HepG2 (cell line): Measurements from ENCODE around the gene SLC7A8. TPM values are rescaled to one million over a fixed set of nuclear protein-coding genes. Genes with fewer than 3 reads are reported as not detected.

Source experiments
- BORCS8-MEF2B ChIP-seq: sonication (generic); formaldehyde crosslinking; IDR thresholded peaks from 2 replicates; pipeline ENCODE4 v1.8.0; 2022; ENCODE audit warnings: mild to moderate bottlenecking, missing genetic modification reagents
- EED ChIP-seq: sonication (generic); formaldehyde crosslinking; IDR thresholded peaks from 2 replicates; pipeline ENCODE4 v1.5.0; 2020; ENCODE audit warnings: mild to moderate bottlenecking, missing genetic modification reagents
- FOXK1 ChIP-seq: sonication (generic); formaldehyde crosslinking; IDR thresholded peaks from 2 replicates; pipeline ENCODE4 v1.4.0; 2020; ENCODE audit warnings: low read depth, missing genetic modification reagents, borderline replicate concordance
- IKZF5 ChIP-seq: IDR thresholded peaks from 2 replicates; pipeline ENCODE4 v1.6.1; 2018; ENCODE audit warnings: missing genetic modification reagents, mild to moderate bottlenecking, missing compliant biosample characterization
- MLXIP ChIP-seq: sonication (generic); formaldehyde crosslinking; IDR thresholded peaks from 2 replicates; pipeline ENCODE4 v1.9.0; 2021; ENCODE audit warnings: missing genetic modification reagents, borderline replicate concordance
- MYC ChIP-seq: sonication (generic); formaldehyde crosslinking; IDR thresholded peaks from 2 replicates; pipeline ENCODE4 v1.9.0; 2021; ENCODE audit warnings: missing genetic modification reagents, borderline replicate concordance
- RAD21 ChIP-seq: fragments of 450-650 bp; formaldehyde crosslinking; IDR thresholded peaks from 2 replicates; pipeline ENCODE4 v1.5.0; 2020; ENCODE audit warnings: mild to moderate bottlenecking
- RCOR2 ChIP-seq: IDR thresholded peaks from 2 replicates; pipeline ENCODE4 v1.6.1; 2016; ENCODE audit warnings: missing biosample characterization, missing genetic modification reagents
- REXO4 ChIP-seq: sonication (generic); formaldehyde crosslinking; IDR thresholded peaks from 2 replicates; pipeline ENCODE4 v1.8.0; 2022; ENCODE audit warnings: missing genetic modification reagents, mild to moderate bottlenecking, borderline replicate concordance
- SSRP1 ChIP-seq: IDR thresholded peaks from 2 replicates; pipeline ENCODE4 v1.6.1; 2016; ENCODE audit warnings: control low read depth
- TGIF2 ChIP-seq: IDR thresholded peaks from 2 replicates; pipeline ENCODE4 v1.6.1; 2016; ENCODE audit warnings: control low read depth, missing compliant biosample characterization
- UBTF ChIP-seq: sonication (generic); formaldehyde crosslinking; IDR thresholded peaks from 2 replicates; pipeline ENCODE4 v1.4.0; 2020; ENCODE audit warnings: mild to moderate bottlenecking, missing genetic modification reagents
- ZBTB7A ChIP-seq: sonication (generic); formaldehyde crosslinking; IDR thresholded peaks from 2 replicates; pipeline ENCODE4 v1.8.0; 2022; ENCODE audit warnings: mild to moderate bottlenecking, missing genetic modification reagents
- ZFP1 ChIP-seq: IDR thresholded peaks from 2 replicates; pipeline ENCODE4 v1.6.1; 2016
- ZFP36L1 ChIP-seq: sonication (generic); formaldehyde crosslinking; IDR thresholded peaks from 2 replicates; pipeline ENCODE4 v1.8.0; 2022; ENCODE audit warnings: mild to moderate bottlenecking, missing genetic modification reagents, moderate library complexity
- ZFP36L2 ChIP-seq: sonication (generic); formaldehyde crosslinking; IDR thresholded peaks from 2 replicates; pipeline ENCODE4 v1.4.0; 2020; ENCODE audit warnings: missing genetic modification reagents
- ZNF33A ChIP-seq: sonication (generic); formaldehyde crosslinking; IDR thresholded peaks from 2 replicates; pipeline ENCODE4 v1.5.1; 2020; ENCODE audit warnings: missing genetic modification reagents, mild to moderate bottlenecking, moderate library complexity, borderline replicate concordance
- ZNF34 ChIP-seq: sonication (generic); formaldehyde crosslinking; IDR thresholded peaks from 2 replicates; pipeline ENCODE4 v1.4.0; 2020; ENCODE audit warnings: mild to moderate bottlenecking, missing genetic modification reagents, borderline replicate concordance
- ZNF839 ChIP-seq: sonication (generic); formaldehyde crosslinking; IDR thresholded peaks from 2 replicates; pipeline ENCODE4 v1.4.0; 2020; ENCODE audit warnings: missing genetic modification reagents, mild to moderate bottlenecking, borderline replicate concordance
- polyA plus RNA-seq, 8 experiments: library from polyadenylated mRNA; depleted of rRNA in 3 of 8; stranded (reverse) in 7 of 8; unstranded in 1 of 8; fragments of >200 nt; fragmentation: Illumina TruSeq in 4 of 8; extraction: Trizol in 4 of 8; gene quantifications; 2 replicates each; pipeline versions ENCODE4 v1.2.1 to v1.2.3, GENCODE V29; 2011 to 2016; ENCODE audit warnings: low read depth in 4 of 8, missing spikeins in 1 of 8, mixed read lengths in 1 of 8; ENCODE audit not compliant: insufficient read depth in 1 of 8
- total RNA-seq, 5 experiments: library from RNA; depleted of rRNA; stranded (reverse); fragments of >200 nt; fragmentation: Illumina TruSeq; extraction: Trizol; gene quantifications; 2 replicates each; pipeline ENCODE4 v1.2.3, GENCODE V29; 2016; ENCODE audit warnings: low read depth in 1 of 5
- TF ChIP-seq, protein P1 (sequence below): sonication (generic); formaldehyde crosslinking; IDR thresholded peaks from 2 replicates; pipeline ENCODE4 v1.4.0; 2020; ENCODE audit warnings: mild to moderate bottlenecking, missing genetic modification reagents
- TF ChIP-seq, protein P2 (sequence below): sonication (generic); formaldehyde crosslinking; IDR thresholded peaks from 2 replicates; pipeline ENCODE4 v1.8.0; 2022; ENCODE audit warnings: mild to moderate bottlenecking, missing genetic modification reagents, moderate library complexity

The SLC7A8 gene
- total and polyA plus RNA-seq, 2 of the 13 experiments (the other 11 are each of a cell fraction or from before 2014, with no cell fraction given): 0.25 TPM; not detected in 1

GRCh38 chr14:23095196-23096108 lies 88.0 kb downstream of the SLC7A8 start, which contains the start of gene C14orf119 (continued):
- TF ChIP-seq REXO4: no peak
- 0 out of 2 replicates have a peak, but pooled peaks have one; percentile 18 for TF ChIP-seq ZFP1
- no peak for TF ChIP-seq SSRP1 (CRISPR knock-in tag)
- peak; percentile 82; the same call in 1 of the 2 replicates for TF ChIP-seq ZNF839 (CRISPR knock-in tag)
- no peak for TF ChIP-seq EED (CRISPR knock-in tag)
- no peak; the same call in 1 of the 2 replicates for TF ChIP-seq ZBTB7A
- TF ChIP-seq UBTF (CRISPR knock-in tag): no peak
- TF ChIP-seq FOXK1 (CRISPR knock-in tag): peak; percentile 51; the same call in 1 of the 2 replicates
- TF ChIP-seq, protein P1, sequence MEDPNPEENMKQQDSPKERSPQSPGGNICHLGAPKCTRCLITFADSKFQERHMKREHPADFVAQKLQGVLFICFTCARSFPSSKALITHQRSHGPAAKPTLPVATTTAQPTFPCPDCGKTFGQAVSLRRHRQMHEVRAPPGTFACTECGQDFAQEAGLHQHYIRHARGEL (CRISPR knock-in tag): no peak
- TF ChIP-seq, protein P2, sequence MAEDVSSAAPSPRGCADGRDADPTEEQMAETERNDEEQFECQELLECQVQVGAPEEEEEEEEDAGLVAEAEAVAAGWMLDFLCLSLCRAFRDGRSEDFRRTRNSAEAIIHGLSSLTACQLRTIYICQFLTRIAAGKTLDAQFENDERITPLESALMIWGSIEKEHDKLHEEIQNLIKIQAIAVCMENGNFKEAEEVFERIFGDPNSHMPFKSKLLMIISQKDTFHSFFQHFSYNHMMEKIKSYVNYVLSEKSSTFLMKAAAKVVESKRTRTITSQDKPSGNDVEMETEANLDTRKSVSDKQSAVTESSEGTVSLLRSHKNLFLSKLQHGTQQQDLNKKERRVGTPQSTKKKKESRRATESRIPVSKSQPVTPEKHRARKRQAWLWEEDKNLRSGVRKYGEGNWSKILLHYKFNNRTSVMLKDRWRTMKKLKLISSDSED (CRISPR knock-in tag): peak; percentile 88; the same call in 1 of the 2 replicates
- TF ChIP-seq MYC (CRISPR knock-in tag): peak; percentile 18; the same call in 1 of the 2 replicates
- TF ChIP-seq TGIF2 (CRISPR knock-in tag): no peak; the same call in 1 of the 2 replicates
- no peak for TF ChIP-seq ZFP36L2 (CRISPR knock-in tag)
- TF ChIP-seq BORCS8-MEF2B (CRISPR knock-in tag): no peak; the same call in 1 of the 2 replicates
- TF ChIP-seq ZNF34 (CRISPR knock-in tag): no peak; the same call in 1 of the 2 replicates
- no peak for TF ChIP-seq MLXIP (CRISPR knock-in tag)
- 0 out of 2 replicates have a peak, but pooled peaks have one; percentile 11 for TF ChIP-seq ZNF33A
- no peak; the same call in 1 of the 2 replicates for TF ChIP-seq IKZF5 (CRISPR knock-in tag)
- TF ChIP-seq ZFP36L1 (CRISPR knock-in tag): no peak; the same call in 1 of the 2 replicates
- peak; percentile 42; the same call in 1 of the 2 replicates for TF ChIP-seq RAD21 (CRISPR knock-in tag)
- TF ChIP-seq RCOR2 (CRISPR knock-in tag): no peak; the same call in none of the 2 replicates
